ENCODE data around the gene KATNBL1. TPM values are rescaled to one million over a fixed set of nuclear protein-coding genes. Genes with fewer than 3 reads are reported as not detected.

KATNBL1 gene
- total and polyA plus RNA-seq, 7 experiments from 2014 or later = 21.8 to 41.1 (median 33.0) TPM

- peaks cover 0 to 59% (median 14%) of the 10 kb centered on the region in 3 experiments for H3K36me3 ChIP-seq (ENCODE audit: control insufficient read depth in 2 of 3, insufficient read depth in 3 of 3, low read length in 3 of 3)
- no peaks in the 10 kb centered on the region for H3K9me3 ChIP-seq (ENCODE audit: control insufficient read depth in 2 of 3, low read length in 3 of 3)
- POLR2A ChIA-PET = interaction anchor here (0.6 kb wide), 1 partner anchor 99 kb away, joined by 5 read pairs; no protein-coding TSS in a partner anchor
- H3K4me1 Mint-ChIP-seq = peaks cover 0 to 13% (median 4%) of the 10 kb centered on the region in 7 donors
- H3K27ac ChIP-seq (ENCODE audit: low read depth, low read length) = no peak overlapping the region
- ATAC-seq (no peak), DNase-seq (no peak)
- no peaks in the 10 kb centered on the region for H3K27me3 ChIP-seq (ENCODE audit: control insufficient read depth in 2 of 2, insufficient read depth in 2 of 2, low read length in 2 of 2)
- H3K9me3 Mint-ChIP-seq = no peaks in the 10 kb centered on the region
- CTCF ChIA-PET = interaction anchor here (0.6 to 5.8 kb wide), 3 partner anchors 42 to 124 kb away, joined by 3 to 68 read pairs (median 4); partner anchors contain the start of gene LPCAT4
- H3K36me3 Mint-ChIP-seq = peaks cover 0 to 43% (median 18%) of the 10 kb centered on the region in 5 donors
- H3K27ac Mint-ChIP-seq = peak overlapping the region in 3 of 9 donors; percentile 17 to 64 (median 33)
- H3K4me3 Mint-ChIP-seq = no peak overlapping the region
- no peaks in the 10 kb centered on the region for H3K4me1 ChIP-seq (ENCODE audit: control insufficient read depth in 2 of 2, insufficient read depth in 2 of 2, low read length in 2 of 2)
- intact Hi-C loops (cut with micrococcal nuclease) = loop anchor here (5.0 to 10.0 kb wide), 2 partner anchors 122 to 194 kb away; partner anchors contain the start of genes GOLGA8A (in 1 of the 2) and LPCAT4 (in 1 of the 2)
- H3K27me3 Mint-ChIP-seq = no peaks in the 10 kb centered on the region
- H3K4me3 ChIP-seq (ENCODE audit: low read length) = no peak overlapping the region
Observed at GRCh38 chr15:34243226-34243625, 33.3 kb upstream of the KATNBL1 start.

GRCh38 chr15:34242331-34242710, 32.4 kb upstream of the KATNBL1 start:
- Mint-ChIP-seq H3K4me1 (peaks cover 0 to 13% (median 4%) of the 10 kb centered on the region in 7 donors), H3K4me3 (no peak overlapping the region), H3K36me3 (peaks cover 0 to 41% (median 16%) of the 10 kb centered on the region in 5 donors), H3K27me3 (no peaks in the 10 kb centered on the region), H3K9me3 (no peaks in the 10 kb centered on the region), H3K27ac (peak overlapping the region in 2 of 9 donors; percentile 37 to 51)
- intact Hi-C loops (cut with micrococcal nuclease) = loop anchor here (5.0 to 10.0 kb wide), 2 partner anchors 122 to 195 kb away; partner anchors contain the start of genes GOLGA8A (in 1 of the 2) and LPCAT4 (in 1 of the 2)
- no peaks in the 10 kb centered on the region for H3K27me3 ChIP-seq (ENCODE audit: control insufficient read depth in 2 of 2, insufficient read depth in 2 of 2, low read length in 2 of 2)
- no peak overlapping the region for H3K27ac ChIP-seq (ENCODE audit: low read depth, low read length)
- H3K36me3 ChIP-seq (ENCODE audit: control insufficient read depth in 2 of 3, insufficient read depth in 3 of 3, low read length in 3 of 3) = peaks cover 0 to 68% (median 16%) of the 10 kb centered on the region in 3 experiments
- ChIA-PET CTCF (interaction anchor here (0.6 to 5.8 kb wide), 13 partner anchors 12 to 345 kb away, joined by 3 to 68 read pairs (median 6); partner anchors contain the start of genes LPCAT4, NOP10 and NUTM1), POLR2A (interaction anchor here (0.7 to 1.2 kb wide), 4 partner anchors 95 to 125 kb away, joined by 3 to 10 read pairs (median 4); partner anchors contain the start of genes LPCAT4, NOP10, NUTM1 and SLC12A6)
- DNase-seq = no peak
- no peak overlapping the region for H3K4me3 ChIP-seq (ENCODE audit: low read length)
- no peaks in the 10 kb centered on the region for H3K9me3 ChIP-seq (ENCODE audit: control insufficient read depth in 2 of 3, low read length in 3 of 3)
- no peak for ATAC-seq
- H3K4me1 ChIP-seq (ENCODE audit: control insufficient read depth in 2 of 2, insufficient read depth in 2 of 2, low read length in 2 of 2) = no peaks in the 10 kb centered on the region

GRCh38 chr15:34241376-34242330, 31.8 kb upstream of the KATNBL1 start:
- H3K36me3 ChIP-seq (ENCODE audit: control insufficient read depth in 2 of 3, insufficient read depth in 3 of 3, low read length in 3 of 3) = peaks cover 5 to 68% (median 16%) of the 10 kb centered on the region in 3 experiments
- no peaks in the 10 kb centered on the region for H3K27me3 ChIP-seq (ENCODE audit: control insufficient read depth in 2 of 2, insufficient read depth in 2 of 2, low read length in 2 of 2)
- ATAC-seq (peak; percentile 91), DNase-seq (peak in 7 of 9 donors; percentile 38 to 65 (median 52))
- Mint-ChIP-seq H3K4me1 (peaks cover 0 to 13% (median 4%) of the 10 kb centered on the region in 7 donors), H3K4me3 (no peak overlapping the region), H3K36me3 (peaks cover 0 to 39% (median 17%) of the 10 kb centered on the region in 5 donors), H3K27ac (peak overlapping the region in 7 of 9 donors; percentile 7 to 75 (median 47)), H3K27me3 (no peaks in the 10 kb centered on the region), H3K9me3 (no peaks in the 10 kb centered on the region)
- H3K4me3 ChIP-seq (ENCODE audit: low read length) = no peak overlapping the region
- H3K4me1 ChIP-seq (ENCODE audit: control insufficient read depth in 2 of 2, insufficient read depth in 2 of 2, low read length in 2 of 2) = no peaks in the 10 kb centered on the region
- no peaks in the 10 kb centered on the region for H3K9me3 ChIP-seq (ENCODE audit: control insufficient read depth in 2 of 3, low read length in 3 of 3)
- ChIA-PET POLR2A (interaction anchor here (0.6 to 1.2 kb wide), 7 partner anchors 86 to 151 kb away, joined by 3 to 10 read pairs (median 3); partner anchors contain the start of genes LPCAT4, NOP10, NUTM1 and SLC12A6), CTCF (interaction anchor here (0.6 to 5.8 kb wide), 17 partner anchors 13 to 346 kb away, joined by 3 to 68 read pairs (median 5); partner anchors contain the start of genes LPCAT4, NOP10 and NUTM1)
- no peak overlapping the region for H3K27ac ChIP-seq (ENCODE audit: low read depth, low read length)
- intact Hi-C loops (cut with micrococcal nuclease) = loop anchor here (1.0 to 10.0 kb wide), 7 partner anchors 16 to 347 kb away; partner anchors contain the start of genes LPCAT4 (in 2 of the 2), EMC4 (in 1 of the 2), GOLGA8A (in 1 of the 2) and NOP10 (in 1 of the 2)

GRCh38 chr15:34240537-34240936, 30.6 kb upstream of the KATNBL1 start:
- Histone ChIP-seq H3K36me3 (ENCODE audit: control insufficient read depth in 2 of 3, insufficient read depth in 3 of 3, low read length in 3 of 3) (peaks cover 10 to 71% (median 23%) of the 10 kb centered on the region in 3 experiments), H3K9me3 (ENCODE audit: control insufficient read depth in 2 of 3, low read length in 3 of 3) (no peaks in the 10 kb centered on the region), H3K4me3 (ENCODE audit: low read length) (no peak overlapping the region), H3K27ac (ENCODE audit: low read depth, low read length) (no peak overlapping the region), H3K4me1 (ENCODE audit: control insufficient read depth in 2 of 2, insufficient read depth in 2 of 2, low read length in 2 of 2) (no peaks in the 10 kb centered on the region), H3K27me3 (ENCODE audit: control insufficient read depth in 2 of 2, insufficient read depth in 2 of 2, low read length in 2 of 2) (no peaks in the 10 kb centered on the region)
- no peaks in the 10 kb centered on the region for H3K27me3 Mint-ChIP-seq
- ChIA-PET POLR2A (interaction anchor here (0.7 kb wide), 2 partner anchors 127 to 150 kb away, joined by 3 read pairs; partner anchors contain the start of gene LPCAT4), CTCF (interaction anchor here (0.7 to 5.8 kb wide), 7 partner anchors 40 to 347 kb away, joined by 3 to 68 read pairs (median 4); partner anchors contain the start of gene LPCAT4)
- DNase-seq (no peak), ATAC-seq (no peak)
- intact Hi-C loops (cut with micrococcal nuclease) = loop anchor here (5.0 to 10.0 kb wide), 2 partner anchors 124 to 197 kb away; partner anchors contain the start of genes GOLGA8A (in 1 of the 2) and LPCAT4 (in 1 of the 2)
- H3K4me1 Mint-ChIP-seq = peaks cover 0 to 13% (median 4%) of the 10 kb centered on the region in 7 donors
- peaks cover 0 to 47% (median 22%) of the 10 kb centered on the region in 5 donors for H3K36me3 Mint-ChIP-seq
- no peaks in the 10 kb centered on the region for H3K9me3 Mint-ChIP-seq
- no peak overlapping the region for H3K4me3 Mint-ChIP-seq
- peak overlapping the region in 4 of 9 donors; percentile 6 to 73 (median 62) for H3K27ac Mint-ChIP-seq

GRCh38 chr15:34239151-34239808, 29.4 kb upstream of the KATNBL1 start:
- Mint-ChIP-seq H3K4me1 (peaks cover 0 to 13% (median 4%) of the 10 kb centered on the region in 7 donors), H3K9me3 (no peaks in the 10 kb centered on the region), H3K36me3 (peaks cover 0 to 43% (median 22%) of the 10 kb centered on the region in 5 donors), H3K4me3 (peak overlapping the region in 1 of 10 donors; percentile 76), H3K27ac (peak overlapping the region in 5 of 9 donors; percentile 27 to 89 (median 64)), H3K27me3 (no peaks in the 10 kb centered on the region)
- ChIA-PET CTCF (interaction anchor here (4.3 to 5.8 kb wide), 2 partner anchors 128 to 348 kb away, joined by 13 to 68 read pairs; partner anchors contain the start of gene LPCAT4), POLR2A (interaction anchor here (0.7 to 0.8 kb wide), 2 partner anchors 26 to 129 kb away, joined by 3 to 4 read pairs; no protein-coding TSS in a partner anchor)
- Histone ChIP-seq H3K4me1 (ENCODE audit: control insufficient read depth in 2 of 2, insufficient read depth in 2 of 2, low read length in 2 of 2) (no peaks in the 10 kb centered on the region), H3K4me3 (ENCODE audit: low read length) (no peak overlapping the region), H3K27me3 (ENCODE audit: control insufficient read depth in 2 of 2, insufficient read depth in 2 of 2, low read length in 2 of 2) (no peaks in the 10 kb centered on the region), H3K9me3 (ENCODE audit: control insufficient read depth in 2 of 3, low read length in 3 of 3) (no peaks in the 10 kb centered on the region), H3K36me3 (ENCODE audit: control insufficient read depth in 2 of 3, insufficient read depth in 3 of 3, low read length in 3 of 3) (peaks cover 10 to 71% (median 31%) of the 10 kb centered on the region in 3 experiments), H3K27ac (ENCODE audit: low read depth, low read length) (no peak overlapping the region)
- intact Hi-C loops (cut with micrococcal nuclease) = loop anchor here in 1 of 2 donors (2.0 kb wide), 1 partner anchor 96 kb away; no protein-coding TSS in a partner anchor
- ATAC-seq (no peak), DNase-seq (no peak)
